RCC 7860 (cell line): ENCODE data around the gene REC8.

ENCODE experiments used
- DNase-seq: peaks from one replicate; pipeline ENCODE4 v3.0.0-alpha.2; 2015; ENCODE audit warnings: low spot score
- FAIRE-seq: peaks from 2 replicates; lab custom pipeline; 2012; peaks lifted over from hg19 to GRCh38; lab: Jason Lieb, UNC

The REC8 gene

DNA sequence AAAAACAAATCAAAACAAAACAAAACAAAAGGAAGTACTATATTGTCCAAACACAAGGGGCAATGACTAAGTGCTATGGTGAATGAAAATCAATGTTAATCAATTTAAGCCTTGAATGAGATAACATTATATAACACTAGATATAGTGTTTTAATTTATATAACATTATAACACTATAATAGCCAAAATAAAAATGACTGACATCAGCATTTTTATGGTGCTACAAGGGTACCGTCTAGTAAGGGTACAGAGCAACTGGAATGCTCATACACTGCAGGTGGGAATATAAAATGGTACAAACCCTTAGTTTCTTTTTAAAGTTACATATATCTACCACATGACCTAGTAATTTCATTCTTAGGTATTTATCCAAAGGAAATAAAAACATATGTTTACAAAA, 54.6 kb downstream of the REC8 start:
- DNase-seq: no peak
- no peak for FAIRE-seq

DNA sequence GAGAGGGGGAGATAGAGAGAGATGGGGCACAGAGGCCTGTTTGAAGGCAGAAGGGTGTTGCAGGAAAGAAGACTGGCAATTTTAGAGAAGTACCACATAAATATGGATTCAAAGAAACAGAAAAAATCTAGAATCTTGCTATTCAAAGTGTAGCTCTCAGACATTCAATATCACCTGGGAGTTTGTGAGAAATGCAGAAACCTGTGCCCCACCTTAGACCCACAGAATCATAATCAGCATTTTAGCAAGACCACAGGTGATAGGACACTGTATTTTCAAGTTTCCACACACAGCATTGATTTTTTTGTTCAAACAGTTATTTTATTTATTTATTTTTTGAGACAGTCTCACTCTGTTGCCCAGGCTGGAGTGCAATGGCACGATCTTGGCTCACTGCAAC, 57.0 kb downstream of the REC8 start:
- FAIRE-seq: no peak

More for the DNA sequence above, 57.0 kb downstream of the REC8 start:
- no peak for DNase-seq
